ENCODE data around the gene ZNF410. TPM values are rescaled to one million over a fixed set of nuclear protein-coding genes. Genes with fewer than 3 reads are reported as not detected.
"Not testable (repeated sequence)": the region's sequence is repeated elsewhere in the genome, so short reads cannot be mapped to it uniquely, and the experiment has no call there.

Gene ZNF410
- total RNA-seq, 6 donors from 2014 or later = 23.4 to 80.7 (median 42.5) TPM

- TF ChIP-seq, protein P1, sequence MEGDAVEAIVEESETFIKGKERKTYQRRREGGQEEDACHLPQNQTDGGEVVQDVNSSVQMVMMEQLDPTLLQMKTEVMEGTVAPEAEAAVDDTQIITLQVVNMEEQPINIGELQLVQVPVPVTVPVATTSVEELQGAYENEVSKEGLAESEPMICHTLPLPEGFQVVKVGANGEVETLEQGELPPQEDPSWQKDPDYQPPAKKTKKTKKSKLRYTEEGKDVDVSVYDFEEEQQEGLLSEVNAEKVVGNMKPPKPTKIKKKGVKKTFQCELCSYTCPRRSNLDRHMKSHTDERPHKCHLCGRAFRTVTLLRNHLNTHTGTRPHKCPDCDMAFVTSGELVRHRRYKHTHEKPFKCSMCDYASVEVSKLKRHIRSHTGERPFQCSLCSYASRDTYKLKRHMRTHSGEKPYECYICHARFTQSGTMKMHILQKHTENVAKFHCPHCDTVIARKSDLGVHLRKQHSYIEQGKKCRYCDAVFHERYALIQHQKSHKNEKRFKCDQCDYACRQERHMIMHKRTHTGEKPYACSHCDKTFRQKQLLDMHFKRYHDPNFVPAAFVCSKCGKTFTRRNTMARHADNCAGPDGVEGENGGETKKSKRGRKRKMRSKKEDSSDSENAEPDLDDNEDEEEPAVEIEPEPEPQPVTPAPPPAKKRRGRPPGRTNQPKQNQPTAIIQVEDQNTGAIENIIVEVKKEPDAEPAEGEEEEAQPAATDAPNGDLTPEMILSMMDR (IDR thresholded peaks at IDR 0.05) = no peak
- no peak for TF ChIP-seq EP300 (IDR thresholded peaks at IDR 0.05)
- TF ChIP-seq POLR2A (IDR thresholded peaks at IDR 0.05) = no peak
- TF ChIP-seq POLR2AphosphoS5 (IDR thresholded peaks at IDR 0.05) = no peak
- no peak for DNase-seq
- no peak overlapping the region for H3K27ac ChIP-seq
- peaks cover 0 to 7% (median 0%) of the 10 kb centered on the region in 4 donors for H3K4me1 ChIP-seq
- WGBS, 2 donors = 81 to 83% methylated on average over 1 of the region's 1 CpG
- H3K4me3 ChIP-seq = no peak overlapping the region
- H3K36me3 ChIP-seq = peaks cover 27 to 88% (median 60%) of the 10 kb centered on the region in 4 donors
- no peak for ATAC-seq (ENCODE audit: low FRiP score in 2 of 2)
- no peaks in the 10 kb centered on the region for H3K27me3 ChIP-seq
- H3K9me3 ChIP-seq = no peaks in the 10 kb centered on the region
Measured at GRCh38 chr14:73895939-73896338, 9.3 kb downstream of the ZNF410 start.

GRCh38 chr14:73896521-73896920 lies 9.9 kb downstream of the ZNF410 start:
- Histone ChIP-seq H3K27me3 (no peaks in the 10 kb centered on the region), H3K36me3 (peaks cover 27 to 94% (median 60%) of the 10 kb centered on the region in 4 donors), H3K4me3 (no peak overlapping the region), H3K9me3 (no peaks in the 10 kb centered on the region), H3K4me1 (peaks cover 0 to 7% (median 0%) of the 10 kb centered on the region in 4 donors), H3K27ac (peak overlapping the region in 2 of 4 donors; percentile 32 to 36)
- TF ChIP-seq EP300 (IDR thresholded peaks at IDR 0.05) (no peak), POLR2AphosphoS5 (IDR thresholded peaks at IDR 0.05) (no peak), POLR2A (IDR thresholded peaks at IDR 0.05) (no peak)
- TF ChIP-seq, protein P1 (IDR thresholded peaks at IDR 0.05) = no peak
- 70 to 77% methylated on average over 1 of the region's 1 CpG for WGBS, 2 donors
- no peak for ATAC-seq (ENCODE audit: low FRiP score in 2 of 2)
- no peak for DNase-seq

- TF ChIP-seq POLR2AphosphoS5 (IDR thresholded peaks at IDR 0.05) = no peak
- Histone ChIP-seq H3K27me3 (no peaks in the 10 kb centered on the region), H3K4me3 (no peak overlapping the region), H3K36me3 (peaks cover 35 to 92% (median 61%) of the 10 kb centered on the region in 4 donors), H3K27ac (no peak overlapping the region), H3K4me1 (no peaks in the 10 kb centered on the region), H3K9me3 (no peaks in the 10 kb centered on the region)
- DNase-seq (no peak), ATAC-seq (ENCODE audit: low FRiP score in 2 of 2) (no peak)
- WGBS, 2 donors = 95 to 97% methylated on average over 3 of the region's 3 CpGs
Measured at GRCh38 chr14:73903028-73903427, 16.4 kb downstream of the ZNF410 start.

DNA sequence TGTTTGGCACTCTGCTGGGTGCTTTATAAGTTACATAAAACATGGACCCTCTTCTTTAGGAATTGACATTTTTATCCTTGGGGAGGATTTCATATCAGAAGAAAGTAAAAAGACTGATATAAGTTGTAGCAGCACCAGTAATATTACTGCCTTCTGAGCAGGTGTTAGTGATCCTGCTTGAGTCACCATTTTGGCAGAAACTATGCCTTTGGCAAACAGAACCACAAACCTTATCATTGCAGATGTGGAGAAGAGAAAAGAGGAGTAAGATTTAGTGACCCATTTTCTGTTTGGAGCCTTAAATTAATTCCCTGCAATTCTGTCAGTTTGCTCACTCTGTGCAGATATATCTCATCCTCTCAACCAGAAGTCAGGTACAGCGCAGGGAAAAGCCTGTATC lies 23.0 kb downstream of the ZNF410 start:
- DNase-seq = no peak
- H3K27ac ChIP-seq = no peak overlapping the region
- ATAC-seq (ENCODE audit: low FRiP score in 2 of 2) = no peak
- H3K9me3 ChIP-seq = no peaks in the 10 kb centered on the region
- no peaks in the 10 kb centered on the region for H3K4me1 ChIP-seq
- H3K36me3 ChIP-seq = peaks cover 35 to 93% (median 77%) of the 10 kb centered on the region in 4 donors
- no peak overlapping the region for H3K4me3 ChIP-seq
- no peaks in the 10 kb centered on the region for H3K27me3 ChIP-seq
- TF ChIP-seq POLR2AphosphoS5 (IDR thresholded peaks at IDR 0.05) = no peak
- no peak for TF ChIP-seq POLR2A (IDR thresholded peaks at IDR 0.05)
- TF ChIP-seq, protein P1 (IDR thresholded peaks at IDR 0.05) = no peak
- TF ChIP-seq EP300 (IDR thresholded peaks at IDR 0.05) = no peak
- WGBS, 2 donors = 100% methylated on average over 1 of the region's 1 CpG

- no peak for ATAC-seq (ENCODE audit: low FRiP score in 2 of 2)
- Histone ChIP-seq H3K9me3 (no peaks in the 10 kb centered on the region), H3K4me1 (no peaks in the 10 kb centered on the region), H3K27ac (no peak overlapping the region), H3K4me3 (no peak overlapping the region), H3K36me3 (peaks cover 27 to 85% (median 60%) of the 10 kb centered on the region in 4 donors), H3K27me3 (no peaks in the 10 kb centered on the region)
- 92% methylated on average over 3 of the region's 3 CpGs for WGBS, 2 donors
- DNase-seq = no peak
- TF ChIP-seq POLR2AphosphoS5 (IDR thresholded peaks at IDR 0.05) = no peak
Measured at GRCh38 chr14:73913256-73913655, 26.6 kb downstream of the ZNF410 start.

DNA sequence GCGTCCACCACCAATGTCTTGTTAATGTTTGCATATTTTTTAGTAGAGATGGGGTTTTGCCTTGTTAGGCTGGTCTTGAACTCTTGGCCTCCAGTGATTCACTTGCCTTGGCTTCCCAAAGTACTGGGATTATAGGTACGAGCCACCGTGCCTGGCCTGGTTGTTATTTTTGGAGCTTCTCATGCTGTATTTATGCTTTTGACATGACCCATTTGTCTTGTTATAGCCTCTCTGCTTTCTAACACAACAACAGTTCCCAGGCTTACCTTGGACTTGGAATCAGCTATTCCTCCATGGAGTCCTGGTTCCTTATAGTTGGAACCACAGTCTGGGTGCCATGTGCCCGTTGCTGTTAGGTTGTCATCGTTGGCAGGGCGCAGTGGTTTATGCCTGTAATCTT lies 29.7 kb downstream of the ZNF410 start:
- H3K27ac ChIP-seq = no peak overlapping the region
- no peaks in the 10 kb centered on the region for H3K27me3 ChIP-seq
- WGBS, 2 donors = 90 to 93% methylated on average over 6 of the region's 6 CpGs
- H3K36me3 ChIP-seq = peaks cover 6 to 85% (median 51%) of the 10 kb centered on the region in 4 donors
- TF ChIP-seq POLR2A (IDR thresholded peaks at IDR 0.05) (no peak), EP300 (IDR thresholded peaks at IDR 0.05) (no peak), POLR2AphosphoS5 (IDR thresholded peaks at IDR 0.05) (no peak)
- TF ChIP-seq, protein P1 (IDR thresholded peaks at IDR 0.05) = no peak
- no peaks in the 10 kb centered on the region for H3K4me1 ChIP-seq
- H3K9me3 ChIP-seq = no peaks in the 10 kb centered on the region
- no peak overlapping the region for H3K4me3 ChIP-seq
- no peak for ATAC-seq (ENCODE audit: low FRiP score in 2 of 2)
- no peak for DNase-seq

DNA sequence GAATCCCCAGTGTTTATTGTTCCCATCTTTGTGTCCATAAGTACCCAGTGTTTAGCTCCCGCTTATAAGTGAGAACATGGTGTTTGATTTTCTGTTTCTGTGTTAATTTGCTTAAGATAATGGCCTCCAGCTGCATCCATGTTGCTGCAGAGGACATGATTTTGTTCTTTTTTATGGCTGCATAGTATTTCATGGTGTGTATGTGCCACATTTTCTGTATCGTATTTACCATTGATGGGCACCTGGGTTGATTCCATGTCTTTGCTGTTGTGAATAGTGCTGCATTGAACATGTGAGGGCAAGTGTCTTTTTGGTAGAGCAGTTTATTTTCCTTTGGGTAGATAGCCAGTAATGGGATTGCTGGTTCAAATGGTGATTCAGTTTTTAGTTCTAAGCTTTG lies 32.8 kb downstream of the ZNF410 start:
- H3K4me3 ChIP-seq; H3K27me3 ChIP-seq; ATAC-seq (ENCODE audit: low FRiP score in 2 of 2); DNase-seq; H3K9me3 ChIP-seq; H3K27ac ChIP-seq; H3K4me1 ChIP-seq: not testable (repeated sequence)
- peaks cover 32 to 89% (median 59%) of the 10 kb centered on the region in 4 donors for H3K36me3 ChIP-seq
- WGBS, 2 donors = 96 to 100% methylated on average over 2 of the region's 2 CpGs
